OCI-LY1 (cell line): ENCODE results near the gene PYGO2.

Source experiments
- H2AFZ ChIP-seq: fragments of 200-600 bp; sonication (generic), shearing (Covaris generic); 2 replicates; pipeline ENCODE4 v1.6.0; 2014; ENCODE audit warnings: antibody characterized with exemption, mild to moderate bottlenecking, low read length
- H3F3A ChIP-seq: fragments of 200-600 bp; sonication (generic), shearing (Covaris generic); 2 replicates; pipeline ENCODE4 v1.6.0; 2014; ENCODE audit warnings: mild to moderate bottlenecking, antibody characterized with exemption, low read length, moderate library complexity; ENCODE audit not compliant: insufficient read depth
- H3K27ac ChIP-seq: fragments of 200-600 bp; sonication (generic); 2 replicates; pipeline ENCODE4 v1.5.1; 2014; ENCODE audit warnings: low read length, mixed run types, mild to moderate bottlenecking, low read depth; ENCODE audit not compliant: poor library complexity, severe bottlenecking
- H3K27me3 ChIP-seq: fragments of 200-600 bp; sonication (generic); 2 replicates; pipeline ENCODE4 v1.6.0; 2014; ENCODE audit warnings: antibody characterized with exemption, mild to moderate bottlenecking, low read length, moderate library complexity; ENCODE audit not compliant: insufficient read depth
- H3K36me3 ChIP-seq: fragments of 200-600 bp; sonication (generic); 2 replicates; pipeline ENCODE4 v1.6.1; 2014; ENCODE audit warnings: mild to moderate bottlenecking, antibody characterized with exemption, low read length, moderate library complexity, mixed read lengths; ENCODE audit not compliant: insufficient read depth
- H3K4me1 ChIP-seq: fragments of 200-600 bp; sonication (generic); 2 replicates; pipeline ENCODE4 v1.5.1; 2014; ENCODE audit warnings: mild to moderate bottlenecking, low read length, moderate library complexity; ENCODE audit not compliant: insufficient read depth, severe bottlenecking
- H3K4me2 ChIP-seq: fragments of 200-600 bp; sonication (generic), shearing (Covaris generic); 2 replicates; pipeline ENCODE4 v1.6.1; 2014; ENCODE audit warnings: low read length
- H3K4me3 ChIP-seq: fragments of 200-600 bp; sonication (generic); 2 replicates; pipeline ENCODE4 v1.5.1; 2014; ENCODE audit warnings: low read length, low read depth, mild to moderate bottlenecking, mixed read lengths; ENCODE audit not compliant: poor library complexity, severe bottlenecking
- H3K79me2 ChIP-seq: fragments of 200-600 bp; shearing (Covaris generic); 2 replicates; pipeline ENCODE4 v1.6.1; 2016; ENCODE audit warnings: mixed run types, low read length, mixed read lengths; ENCODE audit not compliant: insufficient read depth
- H3K9ac ChIP-seq: fragments of 200-600 bp; sonication (generic), shearing (Covaris generic); 2 replicates; pipeline ENCODE4 v1.6.1; 2014; ENCODE audit warnings: mild to moderate bottlenecking, low read length, mixed read lengths
- H3K9me2 ChIP-seq: fragments of 200-600 bp; sonication (generic), shearing (Covaris generic); 2 replicates; pipeline ENCODE4 v1.6.1; 2014; ENCODE audit warnings: low read depth, mild to moderate bottlenecking, low read length, mixed read lengths
- H3K9me3 ChIP-seq: fragments of 200-600 bp; shearing (Covaris generic); 2 replicates; pipeline ENCODE4 v1.6.1; 2014; ENCODE audit warnings: low read length, mixed read lengths
- H4K20me1 ChIP-seq: fragments of 200-600 bp; sonication (generic), shearing (Covaris generic); 2 replicates; pipeline ENCODE4 v1.6.0; 2016; ENCODE audit warnings: mild to moderate bottlenecking, low read length; ENCODE audit not compliant: insufficient read depth
- EZH2 ChIP-seq: fragments of 200-600 bp; sonication (generic), shearing (Covaris generic); IDR thresholded peaks from 2 replicates; pipeline ENCODE4 v1.8.0; 2017; ENCODE audit warnings: borderline replicate concordance, mixed run types, mild to moderate bottlenecking, antibody characterized with exemption, low read length, moderate library complexity, mixed read lengths
- TF ChIP-seq, protein P1 (sequence below): fragments of 200-600 bp; sonication (generic), shearing (Covaris generic); IDR thresholded peaks from 2 replicates; pipeline ENCODE4 v1.5.1; 2017; ENCODE audit warnings: mild to moderate bottlenecking, antibody characterized with exemption, low read length, moderate library complexity, mixed read lengths

PYGO2 gene

DNA sequence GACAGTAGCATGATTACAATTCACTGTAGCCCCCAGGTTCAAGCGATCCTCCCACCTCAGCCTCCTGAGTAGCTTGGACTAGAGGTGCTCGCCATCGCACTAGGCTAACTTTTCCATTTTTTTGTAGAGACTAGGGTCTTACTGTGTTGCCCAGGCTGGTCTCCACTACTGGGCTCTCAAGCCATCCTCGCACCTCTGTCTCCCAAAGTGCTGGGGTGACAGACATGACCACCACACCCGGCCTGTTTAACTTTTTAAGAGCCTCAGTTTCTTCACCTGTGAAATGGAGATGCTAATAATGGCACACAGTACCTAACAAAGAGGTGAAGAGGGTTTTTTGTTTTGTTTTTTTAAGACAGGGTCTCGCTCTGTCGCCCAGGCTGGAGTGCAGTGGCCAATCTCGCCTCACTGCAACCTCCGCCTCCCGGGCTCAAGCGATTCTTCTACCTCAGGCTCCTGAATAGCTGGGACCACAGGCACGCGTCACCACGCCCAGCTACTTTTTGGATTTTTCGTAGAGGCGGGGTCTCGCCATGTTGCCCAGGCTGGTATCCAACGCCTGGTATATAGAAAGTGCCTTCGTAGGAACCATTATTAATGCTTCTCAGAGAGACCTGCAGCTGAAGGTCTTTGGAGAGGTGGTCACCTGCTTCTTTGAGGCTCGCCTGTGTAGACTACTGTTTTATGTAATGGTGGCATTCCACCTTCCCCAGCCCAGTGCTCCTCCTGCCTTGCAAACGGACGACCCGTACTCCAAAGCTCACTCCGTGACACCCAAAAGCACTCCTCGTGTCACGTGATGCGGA is 25.6 kb downstream of the PYGO2 start:
- no peaks in the 10 kb centered on the region for H3K9me2 ChIP-seq
- H3K79me2 ChIP-seq: no peaks in the 10 kb centered on the region; the same call in 1 of the 2 replicates
- no peaks in the 10 kb centered on the region; the same call in 1 of the 2 replicates for H3F3A ChIP-seq
- no peaks in the 10 kb centered on the region for H3K27me3 ChIP-seq
- no peak for TF ChIP-seq EZH2
- TF ChIP-seq, protein P1, sequence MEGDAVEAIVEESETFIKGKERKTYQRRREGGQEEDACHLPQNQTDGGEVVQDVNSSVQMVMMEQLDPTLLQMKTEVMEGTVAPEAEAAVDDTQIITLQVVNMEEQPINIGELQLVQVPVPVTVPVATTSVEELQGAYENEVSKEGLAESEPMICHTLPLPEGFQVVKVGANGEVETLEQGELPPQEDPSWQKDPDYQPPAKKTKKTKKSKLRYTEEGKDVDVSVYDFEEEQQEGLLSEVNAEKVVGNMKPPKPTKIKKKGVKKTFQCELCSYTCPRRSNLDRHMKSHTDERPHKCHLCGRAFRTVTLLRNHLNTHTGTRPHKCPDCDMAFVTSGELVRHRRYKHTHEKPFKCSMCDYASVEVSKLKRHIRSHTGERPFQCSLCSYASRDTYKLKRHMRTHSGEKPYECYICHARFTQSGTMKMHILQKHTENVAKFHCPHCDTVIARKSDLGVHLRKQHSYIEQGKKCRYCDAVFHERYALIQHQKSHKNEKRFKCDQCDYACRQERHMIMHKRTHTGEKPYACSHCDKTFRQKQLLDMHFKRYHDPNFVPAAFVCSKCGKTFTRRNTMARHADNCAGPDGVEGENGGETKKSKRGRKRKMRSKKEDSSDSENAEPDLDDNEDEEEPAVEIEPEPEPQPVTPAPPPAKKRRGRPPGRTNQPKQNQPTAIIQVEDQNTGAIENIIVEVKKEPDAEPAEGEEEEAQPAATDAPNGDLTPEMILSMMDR: no peak
- peak overlapping the region; percentile 89 for H3K4me2 ChIP-seq
- H3K36me3 ChIP-seq: peaks cover 9% of the 10 kb centered on the region; the same call in 1 of the 2 replicates
- peak overlapping the region; percentile 72 for H3K4me3 ChIP-seq
- no peaks in the 10 kb centered on the region for H4K20me1 ChIP-seq
- peak overlapping the region; percentile 79 for H3K9ac ChIP-seq
- peak overlapping the region; percentile 93 for H3K27ac ChIP-seq
- no peak overlapping the region for H2AFZ ChIP-seq
- peaks cover 44% of the 10 kb centered on the region for H3K4me1 ChIP-seq
- H3K9me3 ChIP-seq: no peaks in the 10 kb centered on the region

DNA sequence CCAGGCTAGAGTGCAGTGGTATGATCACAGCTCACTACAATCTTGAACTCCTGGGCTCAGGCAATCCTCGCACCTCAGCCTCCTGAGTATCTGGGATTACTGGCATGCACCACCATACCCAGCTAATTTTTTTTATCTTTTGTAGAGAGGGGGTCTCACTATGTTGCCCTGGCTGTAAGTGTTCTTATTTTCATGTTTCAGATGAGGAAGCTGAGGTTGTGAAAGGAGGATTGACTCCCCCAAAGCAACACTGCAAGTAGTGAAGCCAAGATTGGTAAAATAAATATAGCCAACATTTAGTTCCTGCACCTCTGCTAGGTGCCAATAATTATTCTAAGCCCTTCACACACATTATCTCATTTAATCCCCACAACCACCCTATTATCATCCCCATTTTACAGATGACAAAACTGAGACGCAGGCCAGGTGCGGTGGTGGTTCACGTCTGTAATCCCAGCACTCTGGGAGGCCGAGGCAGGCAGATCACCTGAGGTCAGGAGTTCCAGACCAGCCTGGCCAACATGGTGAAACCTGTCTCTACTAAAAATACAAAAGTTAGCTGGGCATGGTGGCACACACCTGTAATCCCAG is 27.1 kb downstream of the PYGO2 start:
- H4K20me1 ChIP-seq: no peaks in the 10 kb centered on the region
- no peaks in the 10 kb centered on the region for H3K9me2 ChIP-seq
- H3K36me3 ChIP-seq: peaks cover 14% of the 10 kb centered on the region; the same call in 1 of the 2 replicates
- TF ChIP-seq, protein P1: no peak
- no peak for TF ChIP-seq EZH2
- peaks cover 31% of the 10 kb centered on the region for H3K4me1 ChIP-seq
- H3K27ac ChIP-seq: no peak overlapping the region
- no peaks in the 10 kb centered on the region for H3K27me3 ChIP-seq
- H3K4me2 ChIP-seq: no peak overlapping the region
- no peak overlapping the region for H2AFZ ChIP-seq
- no peaks in the 10 kb centered on the region; the same call in 1 of the 2 replicates for H3F3A ChIP-seq
- H3K4me3 ChIP-seq: no peak overlapping the region
- no peaks in the 10 kb centered on the region; the same call in 1 of the 2 replicates for H3K79me2 ChIP-seq
- no peaks in the 10 kb centered on the region for H3K9me3 ChIP-seq
- H3K9ac ChIP-seq: no peak overlapping the region

DNA sequence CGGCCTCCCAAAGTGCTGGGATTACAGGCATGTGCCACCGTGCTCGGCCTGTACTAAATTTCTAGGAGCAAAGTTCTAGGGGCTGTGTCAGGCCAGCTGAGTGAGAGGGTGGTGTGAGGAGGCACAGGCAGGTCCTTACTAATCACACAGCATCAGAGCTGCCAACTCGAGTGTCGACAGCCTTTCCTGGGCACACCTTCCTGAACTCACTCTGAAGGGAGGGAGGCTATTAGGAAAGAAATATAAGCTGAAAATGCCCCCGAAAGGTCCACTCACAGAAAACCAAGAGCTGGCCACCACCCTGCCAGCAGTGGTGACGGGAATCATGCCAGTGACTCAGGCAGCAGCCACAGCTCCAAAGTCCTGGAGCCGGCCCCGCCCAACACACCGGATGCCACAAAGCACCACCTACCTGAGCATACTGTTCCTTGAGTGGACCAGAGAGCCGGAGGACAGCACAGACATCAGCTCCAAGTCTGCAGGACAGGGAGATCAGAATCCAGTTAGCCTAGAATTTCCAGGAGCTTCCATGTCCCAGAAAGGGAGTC is 29.6 kb downstream of the PYGO2 start:
- no peak for TF ChIP-seq EZH2
- TF ChIP-seq, protein P1: no peak
- no peaks in the 10 kb centered on the region for H3K27me3 ChIP-seq
- H3K9me3 ChIP-seq: no peaks in the 10 kb centered on the region
- no peaks in the 10 kb centered on the region; the same call in 1 of the 2 replicates for H3K79me2 ChIP-seq
- H3K9ac ChIP-seq: no peak overlapping the region
- H2AFZ ChIP-seq: no peak overlapping the region
- H3K36me3 ChIP-seq: peaks cover 30% of the 10 kb centered on the region; the same call in 1 of the 2 replicates
- no peak overlapping the region for H3K4me3 ChIP-seq
- no peak overlapping the region for H3K27ac ChIP-seq
- H3F3A ChIP-seq: no peaks in the 10 kb centered on the region
- no peaks in the 10 kb centered on the region for H4K20me1 ChIP-seq
- H3K9me2 ChIP-seq: no peaks in the 10 kb centered on the region
- no peak overlapping the region for H3K4me2 ChIP-seq
- peaks cover 13% of the 10 kb centered on the region for H3K4me1 ChIP-seq
